Transverse colon (tissue), 4 donors: ENCODE measurements around the gene ATP5F1D.

ENCODE experiments used
- CTCF ChIP-seq, 5 experiments: fragments of 200-600 bp in 3 of 5; fragments of 450-650 bp in 2 of 5; sonication (generic) in 3 of 5; IDR thresholded peaks; 1 replicate in 2 of 5; 2 replicates in 3 of 5; pipeline ENCODE4 v1.5.1; 2016 to 2017; ENCODE audit warnings: antibody characterized with exemption in 5 of 5, inconsistent platforms in 3 of 5, mild to moderate bottlenecking in 2 of 5, moderate library complexity in 1 of 5
- EP300 ChIP-seq: sonication (generic); formaldehyde crosslinking; IDR thresholded peaks from one replicate; pipeline ENCODE4 v1.6.1; 2017; ENCODE audit warnings: antibody characterized with exemption, low read depth
- POLR2AphosphoS5 ChIP-seq, 3 donors: sonication (generic); formaldehyde crosslinking; IDR thresholded peaks; one replicate each; pipeline ENCODE4 v1.6.1; 2016; ENCODE audit warnings: antibody characterized with exemption in 3 of 3

DNA sequence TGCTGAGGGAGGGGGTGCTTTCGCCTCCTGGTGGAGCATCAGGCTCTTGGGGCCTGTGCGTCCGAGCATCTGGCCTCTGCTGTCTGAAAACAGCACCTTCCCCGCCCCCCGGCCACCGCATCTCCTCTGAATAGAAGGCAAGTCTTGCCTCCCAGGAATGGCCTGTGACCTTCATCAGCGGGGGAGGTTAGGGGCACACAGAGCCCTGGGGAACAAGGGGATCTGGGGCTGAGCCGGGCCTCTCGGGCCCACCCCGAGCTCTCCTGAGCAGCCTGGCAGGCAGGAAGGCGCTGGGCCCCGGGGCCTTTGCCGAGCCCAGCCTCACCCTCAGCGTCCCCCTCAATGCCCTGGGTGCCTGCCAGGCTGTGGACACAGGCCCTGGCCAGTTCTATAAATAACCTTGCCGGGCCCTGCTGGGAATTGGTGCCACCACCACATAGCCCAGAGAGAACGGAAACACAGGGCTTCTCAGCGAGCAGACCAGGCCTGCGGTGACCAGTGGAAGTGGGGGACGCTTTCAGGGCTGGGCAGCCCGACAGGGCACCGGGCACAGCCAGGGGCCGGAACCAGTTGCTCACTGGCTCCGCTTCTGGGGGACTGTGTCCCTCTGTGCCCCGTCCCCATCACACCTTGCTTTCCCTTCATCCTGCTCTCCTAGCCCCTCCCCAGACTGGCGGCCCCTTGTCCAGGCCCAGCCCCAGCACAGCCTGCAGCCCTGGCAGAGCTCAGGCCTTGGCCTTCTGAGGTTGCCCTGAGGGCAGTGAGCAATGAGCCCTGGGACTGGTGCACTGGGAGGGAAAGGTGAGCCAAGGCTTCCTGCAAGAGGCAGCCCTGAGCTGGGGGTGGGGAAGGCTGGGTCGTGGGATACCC is 26.5 kb upstream of the ATP5F1D start:
- TF ChIP-seq CTCF (IDR thresholded peaks at IDR 0.05) (no peak), POLR2AphosphoS5 (IDR thresholded peaks at IDR 0.05) (no peak), EP300 (no peak)
